Stimulated activated CD8-positive, alpha-beta memory T cell treated with anti-CD3 and anti-CD28 coated beads, Interleukin-4, amount 100 ng/mL, for 4 hours (primary cell): Measurements from ENCODE around the gene GRIK4.

ENCODE experiments used
- DNase-seq, 2 donors: peaks; one replicate each; pipeline ENCODE4 v3.0.0-alpha.2; 2020; ENCODE audit warnings: low read depth in 2 of 2, low spot score in 1 of 2

The GRIK4 gene

DNA sequence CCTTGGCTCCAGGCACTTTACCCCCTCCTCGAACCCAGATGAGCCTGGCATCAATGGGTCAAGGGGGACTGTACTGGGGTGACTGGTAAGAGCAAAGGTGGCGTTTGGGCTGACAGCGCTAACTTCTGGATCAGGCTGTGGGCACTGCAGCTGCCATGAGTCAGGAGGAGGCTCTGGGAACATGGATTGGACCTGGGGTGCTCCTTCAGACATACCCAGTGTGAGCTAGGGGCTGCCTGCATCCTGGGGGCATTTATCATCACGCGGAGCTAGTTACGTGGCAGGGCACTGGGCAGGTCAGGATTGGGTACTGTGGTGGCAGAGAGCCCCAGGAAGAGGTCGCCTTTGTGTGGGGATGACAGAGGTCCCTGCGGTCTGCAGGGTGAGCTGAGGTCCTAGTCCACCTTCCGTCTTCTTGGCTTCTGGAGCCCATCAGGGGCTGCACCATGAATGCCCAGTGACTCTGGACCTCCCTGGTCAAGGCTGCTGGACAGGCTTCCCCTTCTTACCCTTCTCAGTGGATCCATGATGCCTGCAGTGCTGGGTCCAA, 13.1 kb downstream of the GRIK4 start:
- no peak for DNase-seq

DNA sequence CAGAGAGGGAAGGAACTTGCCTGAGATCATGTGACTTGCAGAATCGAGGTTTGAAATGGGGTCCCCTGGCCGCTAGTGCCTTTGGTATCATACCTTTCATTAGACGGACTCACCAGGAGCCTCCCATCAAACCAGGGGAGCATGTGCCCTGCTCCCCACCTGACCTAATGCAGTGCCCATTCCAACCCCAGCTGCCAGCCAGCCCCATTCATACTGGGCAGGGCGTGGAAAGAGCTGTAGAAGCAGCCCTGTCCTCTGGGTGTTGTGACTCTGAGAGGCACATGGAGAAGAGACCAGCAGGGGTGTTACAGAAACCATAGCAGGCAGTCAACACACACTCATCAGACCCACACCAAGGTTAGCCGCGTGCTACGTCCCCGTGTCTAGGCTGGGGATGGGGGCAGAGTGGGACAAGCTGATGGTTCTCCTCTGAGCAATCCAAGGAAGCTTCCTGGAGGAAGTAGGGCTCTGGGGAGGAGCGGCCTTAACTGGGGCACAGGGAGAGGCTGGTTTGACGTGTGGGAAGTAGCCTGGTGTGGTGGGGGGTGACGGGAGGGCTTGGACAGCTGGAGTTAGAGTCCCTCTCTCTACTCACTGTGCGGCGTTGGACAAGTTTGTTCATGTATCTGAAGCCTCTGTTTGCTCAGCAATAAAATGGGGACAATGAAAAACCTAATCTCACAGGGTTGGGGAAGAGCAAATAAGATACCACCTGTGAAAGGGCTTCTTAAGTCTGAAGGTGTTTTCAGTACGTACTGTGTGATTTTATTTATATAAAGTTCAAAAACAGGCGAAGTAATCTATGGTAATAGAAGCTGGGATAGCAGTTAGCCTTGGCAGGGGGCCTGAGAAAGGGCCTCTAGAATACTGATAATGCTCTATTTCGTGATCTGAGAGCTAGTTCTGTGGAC, 14.0 kb downstream of the GRIK4 start:
- DNase-seq, result no peak

DNA sequence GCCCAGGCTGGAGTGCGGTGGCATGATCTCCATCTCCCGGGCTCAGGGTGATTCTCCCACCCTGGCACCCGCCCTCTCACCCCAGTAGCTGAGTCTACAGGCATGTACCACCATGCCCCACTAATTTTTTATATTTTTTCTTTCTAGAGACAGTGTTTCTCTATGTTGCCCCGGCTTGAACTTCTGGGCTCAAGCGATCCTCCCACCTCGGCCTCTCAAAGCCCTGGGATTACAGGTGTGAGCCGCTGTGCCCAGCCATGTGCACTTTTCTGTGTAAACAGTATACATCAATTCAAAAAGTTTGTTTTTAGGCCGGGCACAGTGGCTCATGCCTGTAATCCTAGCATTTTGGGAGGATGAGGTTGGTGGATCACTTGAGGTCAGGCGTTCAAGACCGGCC, 14.7 kb downstream of the GRIK4 start:
- no peak for DNase-seq

DNA sequence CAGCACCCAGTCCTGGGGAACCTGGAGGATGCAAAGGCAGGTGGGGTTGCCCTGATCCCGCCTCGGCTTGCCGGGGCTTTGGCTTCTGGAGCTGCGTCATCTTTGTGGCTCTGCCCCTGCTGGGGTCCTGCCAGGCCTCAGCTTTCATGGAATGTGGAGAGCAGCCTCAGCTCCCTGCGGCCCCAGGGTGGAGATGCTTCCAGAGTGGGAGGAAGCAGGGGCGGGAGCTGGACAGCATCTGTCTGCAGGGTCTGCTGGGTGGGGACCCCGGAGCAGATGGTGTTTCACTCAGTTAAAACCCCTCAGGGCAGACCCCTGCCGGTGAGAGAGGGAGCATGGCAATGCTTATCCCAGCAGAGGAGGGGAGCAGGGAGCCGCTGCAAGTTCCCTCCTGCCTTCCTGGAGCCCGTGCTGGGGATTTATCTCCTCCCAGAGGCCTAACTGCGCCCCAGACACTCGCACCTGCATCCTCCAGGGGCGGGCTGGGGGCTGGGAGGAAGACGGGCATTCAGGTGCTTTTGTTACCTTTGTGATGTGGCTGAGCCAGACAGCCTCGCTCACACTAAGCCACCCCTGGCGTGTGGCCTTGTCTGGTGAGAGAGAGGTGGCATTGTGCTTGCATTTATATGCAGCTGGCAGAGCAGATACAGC, 15.7 kb downstream of the GRIK4 start:
- DNase-seq, result no peak

DNA sequence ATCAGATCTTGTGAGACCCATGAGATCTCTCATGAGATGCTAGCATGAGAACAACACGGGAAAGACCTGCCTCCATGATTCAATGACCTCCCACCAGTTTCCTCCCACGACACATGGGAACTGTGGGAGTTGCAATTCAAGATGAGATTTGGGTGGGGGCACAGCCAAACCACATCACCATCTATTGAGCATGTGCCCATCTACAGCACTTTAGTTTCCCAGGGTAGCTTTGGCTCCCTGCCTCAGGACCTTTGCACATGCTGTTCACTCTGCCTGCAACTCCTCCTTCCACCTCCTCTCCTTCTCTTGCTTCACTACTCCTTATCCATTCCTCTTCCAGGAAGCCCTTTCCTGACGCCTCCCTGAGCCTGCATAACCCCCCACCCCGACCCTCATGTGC, 17.2 kb downstream of the GRIK4 start:
- DNase-seq, result no peak

DNA sequence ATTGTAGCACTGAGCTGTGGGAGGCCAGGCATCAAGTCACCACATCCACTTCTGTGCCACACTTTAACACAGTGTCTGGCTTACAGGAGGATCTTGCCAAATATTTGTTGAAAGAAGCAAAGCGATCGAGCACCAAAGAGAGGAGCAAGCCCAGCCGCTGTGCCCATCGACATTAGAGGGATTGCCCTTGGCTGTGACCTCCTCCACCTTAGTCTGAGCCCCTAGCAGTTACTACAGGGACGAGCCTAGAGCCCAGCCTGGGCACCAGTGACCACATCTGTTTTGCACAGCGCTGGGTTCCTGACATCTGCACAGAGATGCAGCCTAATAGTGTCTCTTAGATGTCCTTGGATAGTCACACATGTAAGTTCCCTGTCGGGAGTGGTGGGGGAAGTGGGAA, 17.7 kb downstream of the GRIK4 start:
- DNase-seq, result no peak

DNA sequence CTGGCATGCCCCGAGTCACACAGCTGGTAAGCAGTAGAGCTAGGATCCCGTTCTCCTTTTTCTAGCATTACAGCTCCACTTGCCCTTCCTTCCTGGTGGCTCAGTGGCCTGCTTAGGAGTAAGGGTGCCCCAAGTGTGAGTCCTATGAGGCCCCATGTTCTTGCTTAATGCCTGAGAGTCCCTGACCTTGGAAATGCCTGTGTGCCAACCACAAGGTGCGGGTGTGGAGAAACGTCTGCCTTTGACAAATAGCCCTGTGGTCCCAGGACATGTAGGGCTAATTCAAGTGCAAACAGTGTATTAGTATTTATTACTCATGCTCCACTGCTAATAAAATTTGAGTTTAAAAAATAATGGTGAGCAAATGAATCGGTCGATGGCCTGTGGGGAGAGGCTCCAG, 18.4 kb downstream of the GRIK4 start:
- no peak for DNase-seq

DNA sequence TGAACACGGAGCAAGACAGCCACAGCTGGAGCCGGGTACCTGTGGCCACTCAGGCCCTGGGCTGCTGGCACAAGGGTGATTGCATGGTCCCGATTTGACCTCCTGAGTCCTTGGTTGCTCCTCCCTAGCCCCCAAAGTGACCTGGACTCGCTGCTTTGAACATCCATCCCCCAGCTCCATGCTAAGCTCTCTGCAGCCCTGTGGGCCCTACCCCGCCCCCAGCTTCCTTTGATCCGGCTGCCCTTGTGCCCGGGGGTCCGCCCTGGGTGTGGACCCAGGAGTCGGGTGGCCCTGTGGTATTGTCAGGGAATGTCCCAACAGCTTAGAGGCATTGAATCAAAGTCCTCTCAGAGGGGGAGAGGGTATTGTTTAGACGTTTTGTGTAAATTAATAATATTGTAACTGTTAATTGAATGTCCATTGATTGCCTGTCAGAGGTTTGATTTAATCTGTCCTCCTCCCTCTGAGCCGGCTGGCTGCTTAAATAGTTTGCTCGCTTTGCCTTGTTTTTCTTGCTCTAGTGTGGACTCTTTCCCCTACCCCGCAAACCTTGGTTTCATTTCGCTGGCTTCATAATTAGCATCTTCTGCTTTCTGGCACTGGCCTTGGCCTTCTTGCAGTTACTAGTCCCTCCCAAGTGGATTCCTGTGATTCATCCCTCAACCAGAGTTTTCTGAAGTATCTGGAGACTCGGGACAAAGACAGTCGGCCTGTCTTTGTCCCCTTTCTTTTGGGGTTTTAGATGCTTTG, 20.7 kb downstream of the GRIK4 start:
- DNase-seq, result no peak

DNA sequence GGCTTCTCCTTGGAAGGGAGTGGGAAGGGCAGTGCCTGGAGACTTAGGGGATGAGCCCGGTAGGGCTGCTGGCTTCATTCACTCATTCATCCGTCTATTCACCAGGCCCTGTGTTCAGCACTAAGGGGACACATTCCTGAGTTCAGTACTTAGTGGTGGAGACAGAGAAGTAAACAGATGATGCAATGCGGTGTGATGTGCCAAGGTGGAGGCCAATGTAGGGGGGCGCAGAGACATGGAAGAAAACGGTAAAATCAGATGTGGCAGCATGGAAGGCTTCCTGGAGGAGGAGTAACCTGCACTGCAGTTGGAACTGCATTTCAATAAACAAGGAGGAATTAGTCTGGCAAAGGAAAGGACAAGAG, 21.3 kb downstream of the GRIK4 start:
- DNase-seq, result no peak

DNA sequence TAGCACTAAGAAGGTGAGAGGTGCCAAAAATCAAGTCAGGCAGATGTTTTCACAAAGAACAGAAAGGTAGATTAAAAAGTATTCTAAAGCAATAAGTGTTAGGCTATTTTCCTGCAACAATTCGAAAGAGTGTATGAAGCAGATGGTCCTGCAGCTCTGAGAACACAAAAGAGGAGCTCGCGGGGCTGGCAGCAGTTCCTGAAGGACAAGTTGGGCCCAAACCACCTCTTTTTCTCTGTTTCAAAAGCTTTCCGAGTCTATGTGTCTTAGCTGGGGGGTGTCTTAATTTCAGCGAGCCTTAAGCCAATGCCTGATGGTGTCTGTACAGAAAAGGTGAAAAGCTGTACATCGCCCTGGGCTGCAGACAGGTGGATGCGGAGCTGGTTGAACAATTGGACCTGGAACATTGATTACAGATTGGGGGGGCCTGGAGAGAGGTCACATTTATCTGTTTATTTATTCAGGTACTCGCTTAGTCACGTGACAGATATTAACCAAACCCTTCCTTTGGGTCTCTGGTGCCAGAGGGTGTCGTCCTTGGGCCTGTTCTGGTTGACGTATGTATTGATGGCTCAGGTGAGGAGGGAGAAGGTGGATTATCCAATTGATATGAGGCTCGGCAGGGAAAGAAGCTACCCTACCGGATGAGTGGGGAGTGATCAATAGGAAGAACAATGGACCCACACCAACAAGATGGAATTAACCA, 24.7 kb downstream of the GRIK4 start:
- no peak for DNase-seq

DNA sequence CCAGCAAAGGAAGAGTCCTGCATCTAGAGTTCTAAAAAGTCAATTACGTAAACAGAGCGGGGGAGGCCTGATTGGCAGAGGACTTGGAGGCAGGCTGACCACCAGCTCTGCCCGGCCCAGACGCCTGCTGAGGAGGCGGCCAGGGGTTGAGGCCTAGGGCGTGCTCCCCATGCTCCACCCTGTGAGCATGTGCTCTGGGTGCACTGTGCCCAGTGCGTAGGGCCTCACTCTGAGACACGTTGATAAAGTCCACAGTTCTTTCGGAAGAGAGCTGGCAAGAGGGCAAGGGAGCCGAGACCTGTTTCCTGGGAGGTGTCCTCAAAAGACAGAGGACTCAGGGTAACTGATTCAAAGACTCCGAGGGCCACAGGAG, 25.2 kb downstream of the GRIK4 start:
- no peak for DNase-seq

DNA sequence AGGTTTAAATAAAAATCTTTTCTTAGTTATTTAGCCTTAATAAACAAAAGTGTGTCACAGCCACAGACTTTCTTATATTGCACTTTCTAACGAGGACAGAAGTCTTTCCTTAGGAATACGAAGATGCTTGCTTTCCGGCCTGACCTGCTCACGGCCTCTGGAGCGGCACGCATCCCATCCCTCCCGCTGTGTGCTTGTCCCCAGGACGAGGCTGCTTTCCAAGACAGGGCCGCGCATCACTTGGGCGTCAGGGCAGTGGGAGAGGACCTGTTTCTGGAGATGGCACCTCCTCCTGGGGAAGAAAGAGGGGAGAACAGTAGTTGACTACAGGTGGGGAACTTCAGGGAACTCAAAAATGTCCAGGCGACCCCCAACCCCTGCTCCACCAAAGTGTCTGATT, 26.4 kb downstream of the GRIK4 start:
- DNase-seq, result no peak

DNA sequence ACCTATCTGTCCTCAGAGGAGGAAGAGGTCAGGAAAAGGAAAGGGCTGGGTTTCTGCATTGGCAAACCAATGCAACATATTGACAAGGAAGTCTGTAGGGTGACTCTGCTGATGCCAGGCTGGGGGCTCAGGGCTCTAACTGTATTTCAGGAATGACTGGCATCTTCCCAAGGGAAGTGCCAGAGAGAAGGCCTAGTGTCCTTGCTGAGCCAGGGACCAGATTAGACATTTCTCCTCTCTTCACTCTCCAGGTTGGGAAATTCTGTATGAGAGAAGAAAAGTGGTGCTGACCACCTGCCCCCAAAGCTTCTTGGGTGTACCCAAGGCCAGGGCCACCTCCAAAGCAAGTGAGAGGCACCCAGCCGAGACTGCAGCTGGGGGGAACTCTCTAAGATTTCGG, 27.2 kb downstream of the GRIK4 start:
- no peak for DNase-seq

DNA sequence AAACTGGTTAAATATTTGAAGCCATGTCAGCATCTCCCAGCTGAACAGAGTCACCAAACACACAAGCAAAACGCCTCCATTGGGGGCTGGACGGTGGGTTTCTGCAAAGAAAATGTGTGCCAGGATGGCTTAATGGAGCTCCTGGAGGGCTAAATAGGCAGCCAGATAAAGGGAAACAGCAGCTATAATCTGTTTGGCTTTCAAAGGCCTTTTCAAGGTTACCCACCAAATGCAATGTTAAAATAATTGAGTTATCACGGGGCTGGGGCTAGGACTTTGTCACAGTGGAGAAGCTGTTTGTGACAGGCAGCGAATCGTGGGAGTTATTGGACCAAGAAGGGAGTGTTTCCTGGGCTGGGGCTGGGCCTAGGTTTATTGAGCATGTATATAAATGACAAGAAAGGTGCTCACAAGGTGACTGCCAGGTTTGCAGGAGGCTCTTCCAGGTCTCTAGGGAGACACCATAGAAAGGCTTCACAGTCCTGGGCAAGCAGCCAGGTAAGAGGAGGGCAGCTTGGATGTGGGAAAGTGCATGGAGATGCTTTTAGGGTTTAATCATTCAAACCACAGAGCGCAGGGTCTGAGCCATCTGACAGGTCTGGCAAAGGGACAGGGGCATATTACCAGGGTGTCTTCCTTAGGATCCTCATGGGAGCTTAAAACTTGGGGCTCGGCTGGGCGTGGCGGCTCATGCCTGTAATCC, 28.3 kb downstream of the GRIK4 start:
- DNase-seq, result no peak

DNA sequence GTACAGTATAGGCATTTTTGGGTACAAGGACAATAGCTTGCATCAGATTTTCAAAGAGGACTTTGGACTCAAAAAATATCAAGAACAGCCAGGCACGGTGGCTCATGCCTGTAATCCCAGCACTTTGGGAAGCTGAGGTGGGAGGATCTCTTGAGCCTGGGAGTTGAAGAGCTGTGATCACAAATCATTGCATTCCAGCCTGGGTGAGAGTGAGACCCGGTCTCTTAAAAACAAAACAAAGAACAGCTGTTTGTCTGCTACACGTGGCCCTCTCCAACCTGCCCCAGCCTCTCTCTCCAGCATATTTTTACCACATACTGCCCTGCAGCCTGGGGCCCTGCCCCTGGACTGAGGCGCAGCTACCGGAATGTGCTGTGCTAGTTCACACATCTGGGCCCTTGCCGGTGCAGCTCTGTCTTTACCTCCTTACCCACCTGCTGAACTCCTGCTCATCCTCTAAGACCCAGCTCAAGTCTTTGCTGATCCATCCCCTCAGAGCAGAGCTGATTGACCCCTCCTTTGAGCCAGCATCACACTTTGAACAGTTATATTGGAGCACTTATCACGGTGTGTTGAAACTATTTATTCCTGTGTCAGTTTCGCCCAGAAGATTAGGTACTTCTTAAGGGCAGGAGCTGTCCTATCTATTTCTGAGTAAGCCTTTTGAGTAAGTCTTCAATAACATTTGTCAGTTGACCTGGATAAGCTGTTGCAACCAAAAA, 29.4 kb downstream of the GRIK4 start:
- DNase-seq, result no peak

DNA sequence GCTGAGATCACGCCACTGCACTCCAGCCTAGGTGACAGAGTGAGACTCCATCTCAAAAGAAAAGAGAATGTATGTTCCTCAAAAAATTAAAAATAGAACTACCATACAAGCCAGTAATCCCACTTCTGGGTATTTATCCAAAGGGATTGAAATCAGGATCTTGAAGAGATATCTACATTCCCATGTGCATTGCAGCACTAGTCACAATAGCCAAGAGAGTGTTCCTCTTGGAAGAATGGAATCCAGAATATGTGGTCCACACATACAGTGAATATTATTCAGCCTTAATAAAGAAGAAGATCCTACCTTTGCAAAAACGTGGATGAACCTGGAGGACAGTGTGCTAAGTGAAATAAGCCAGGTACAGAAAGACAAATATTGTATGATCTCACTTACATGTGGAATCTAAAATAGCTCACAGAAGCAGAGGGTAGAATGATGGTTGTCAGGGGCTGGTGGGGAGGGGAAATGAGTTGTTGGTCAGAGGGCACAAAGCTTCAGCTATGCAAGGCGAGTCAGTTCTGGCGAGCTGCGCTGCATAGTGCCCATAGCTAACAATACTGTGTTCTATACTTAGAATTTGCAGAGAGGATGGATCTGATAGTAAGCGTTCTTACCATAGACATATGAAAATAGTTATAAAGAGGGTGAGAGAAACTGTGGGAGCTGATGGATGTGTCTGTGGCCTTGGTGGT, 32.1 kb downstream of the GRIK4 start:
- DNase-seq, result no peak

DNA sequence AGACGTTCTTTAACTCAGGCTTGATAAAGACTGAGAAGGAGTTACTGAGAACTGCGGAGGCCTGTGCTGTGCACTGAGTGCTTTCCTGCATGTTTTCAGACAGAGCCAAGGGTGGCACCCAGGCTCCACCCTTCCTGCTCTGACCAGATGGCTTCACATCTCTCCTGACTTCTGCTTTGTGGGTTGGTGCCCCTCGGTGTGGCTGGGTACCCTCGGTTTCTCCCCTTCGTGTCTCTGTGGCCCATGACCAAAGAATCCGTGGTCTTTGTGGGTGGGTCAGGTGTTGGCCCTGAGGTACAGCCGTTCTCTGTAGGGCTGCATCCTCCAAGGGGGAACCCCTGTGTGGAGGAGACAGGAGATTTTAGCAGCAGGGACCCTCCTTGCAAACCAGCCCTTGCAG, 34.3 kb downstream of the GRIK4 start:
- no peak for DNase-seq

DNA sequence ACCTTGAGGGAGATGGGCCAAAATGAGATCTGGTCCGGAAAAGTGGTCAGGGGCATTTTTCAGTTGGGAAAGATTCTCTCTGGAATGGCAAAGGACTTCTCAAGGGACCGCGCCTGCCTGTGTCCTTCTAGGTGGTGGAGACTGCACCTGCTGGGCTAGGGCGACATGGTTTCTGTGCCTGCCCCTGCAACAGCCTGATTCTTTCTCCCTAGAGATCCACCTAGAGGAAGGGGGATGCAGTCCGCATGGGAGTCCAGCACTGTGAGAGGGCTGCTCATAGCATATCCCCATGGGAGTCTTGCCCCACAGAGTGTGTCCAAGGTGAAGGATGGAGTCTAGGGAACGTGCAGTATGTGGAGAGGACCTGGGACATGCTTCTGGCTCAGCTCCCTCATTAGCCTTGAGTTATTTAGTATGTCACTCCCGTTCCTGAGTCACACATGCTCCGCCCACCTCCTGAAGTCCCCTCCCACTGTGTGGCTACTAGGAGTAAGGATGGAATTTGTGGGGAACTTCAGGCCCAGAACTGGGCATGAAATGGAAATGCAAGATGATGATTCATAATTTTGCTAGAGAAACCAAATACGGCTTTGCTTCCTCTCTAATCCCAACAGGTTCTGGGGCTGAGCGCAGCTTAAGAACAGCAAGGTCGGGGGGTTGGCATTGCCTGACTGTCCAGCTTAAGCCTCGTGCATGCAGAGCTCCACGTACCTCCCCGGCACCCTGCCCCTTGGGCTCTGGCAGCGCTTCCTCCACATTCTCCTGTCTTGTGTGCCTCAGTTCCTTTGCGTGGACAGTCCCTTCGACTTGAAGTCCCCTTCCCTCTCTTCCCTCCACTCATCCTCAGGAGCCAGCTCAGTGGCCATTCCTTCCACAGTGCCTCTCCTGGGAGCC, 35.0 kb downstream of the GRIK4 start:
- DNase-seq, result no peak
